GM12873 (cell line): ENCODE data around the gene KPNA1.

Source experiments
- CTCF ChIP-seq: IDR thresholded peaks from 2 replicates; pipeline ENCODE4 v1.5.1; 2012; ENCODE audit warnings: low read depth, mild to moderate bottlenecking, moderate library complexity, low read length, control low read depth; ENCODE audit not compliant: insufficient read depth; ENCODE audit errors: missing control alignments

The KPNA1 gene

GRCh38 chr3:122389197-122389596, 125.5 kb downstream of the KPNA1 start:
- TF ChIP-seq CTCF: no peak

GRCh38 chr3:122387709-122388108, 127.0 kb downstream of the KPNA1 start:
- TF ChIP-seq CTCF: peak; percentile 5

- TF ChIP-seq CTCF: peak; percentile 70
These were observed 130.7 kb downstream of the KPNA1 start, which contains the start of gene FAM162A for GRCh38 chr3:122383771-122384697. TSS of gene FAM162A (plus strand) at chr3:122384182. CDS start at chr3:122384266, 84 bp downstream.

- TF ChIP-seq CTCF: no peak
These were observed 131.7 kb downstream of the KPNA1 start, which contains the start of gene MIX23 for GRCh38 chr3:122382888-122383666. TSS of gene MIX23 (minus strand) at chr3:122383231. CDS start at chr3:122383224, 7 bp downstream.

- TF ChIP-seq CTCF: no peak
These were observed 136.8 kb downstream of the KPNA1 start for GRCh38 chr3:122377975-122378374.

- TF ChIP-seq CTCF: no peak
These were observed 140.7 kb downstream of the KPNA1 start for GRCh38 chr3:122374034-122374433.
